D721Med (cell line): ENCODE results near the gene CD164.

Experiments used
- DNase-seq: peaks from one replicate; pipeline ENCODE4 v3.0.0; 2011; ENCODE audit warnings: low spot score; ENCODE audit not compliant: insufficient read length
- FAIRE-seq: peaks from 2 replicates; lab custom pipeline; 2011; peaks lifted over from hg19 to GRCh38; lab: Jason Lieb, UNC
- TF ChIP-seq, protein P1 (sequence below): IDR thresholded peaks from 2 replicates; pipeline ENCODE4 v1.5.1; 2012; ENCODE audit warnings: mild to moderate bottlenecking, control low read depth; ENCODE audit not compliant: insufficient read depth; ENCODE audit errors: missing control alignments

The CD164 gene

GRCh38 chr6:109349419-109349987, 32.8 kb downstream of the CD164 start:
- FAIRE-seq, result no peak
- TF ChIP-seq, protein P1, sequence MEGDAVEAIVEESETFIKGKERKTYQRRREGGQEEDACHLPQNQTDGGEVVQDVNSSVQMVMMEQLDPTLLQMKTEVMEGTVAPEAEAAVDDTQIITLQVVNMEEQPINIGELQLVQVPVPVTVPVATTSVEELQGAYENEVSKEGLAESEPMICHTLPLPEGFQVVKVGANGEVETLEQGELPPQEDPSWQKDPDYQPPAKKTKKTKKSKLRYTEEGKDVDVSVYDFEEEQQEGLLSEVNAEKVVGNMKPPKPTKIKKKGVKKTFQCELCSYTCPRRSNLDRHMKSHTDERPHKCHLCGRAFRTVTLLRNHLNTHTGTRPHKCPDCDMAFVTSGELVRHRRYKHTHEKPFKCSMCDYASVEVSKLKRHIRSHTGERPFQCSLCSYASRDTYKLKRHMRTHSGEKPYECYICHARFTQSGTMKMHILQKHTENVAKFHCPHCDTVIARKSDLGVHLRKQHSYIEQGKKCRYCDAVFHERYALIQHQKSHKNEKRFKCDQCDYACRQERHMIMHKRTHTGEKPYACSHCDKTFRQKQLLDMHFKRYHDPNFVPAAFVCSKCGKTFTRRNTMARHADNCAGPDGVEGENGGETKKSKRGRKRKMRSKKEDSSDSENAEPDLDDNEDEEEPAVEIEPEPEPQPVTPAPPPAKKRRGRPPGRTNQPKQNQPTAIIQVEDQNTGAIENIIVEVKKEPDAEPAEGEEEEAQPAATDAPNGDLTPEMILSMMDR, result no peak
- no peak for DNase-seq

- DNase-seq (no peak), FAIRE-seq (no peak)
- TF ChIP-seq, protein P1, result no peak
These were observed 34.0 kb downstream of the CD164 start for GRCh38 chr6:109348226-109348625.

- FAIRE-seq (no peak), DNase-seq (no peak)
- TF ChIP-seq, protein P1, result no peak
These were observed 34.5 kb downstream of the CD164 start for GRCh38 chr6:109347779-109348178.

GRCh38 chr6:109345986-109346385, 36.3 kb downstream of the CD164 start:
- FAIRE-seq, result no peak

GRCh38 chr6:109344226-109344625, 38.0 kb downstream of the CD164 start:
- no peak for FAIRE-seq
- no peak for DNase-seq
- TF ChIP-seq, protein P1, result no peak

More at GRCh38 chr6:109345986-109346385, 36.3 kb downstream of the CD164 start:
- DNase-seq, result no peak
- TF ChIP-seq, protein P1, result no peak

GRCh38 chr6:109343518-109343917, 38.7 kb downstream of the CD164 start:
- FAIRE-seq (no peak), DNase-seq (no peak)
- TF ChIP-seq, protein P1, result no peak

DNA sequence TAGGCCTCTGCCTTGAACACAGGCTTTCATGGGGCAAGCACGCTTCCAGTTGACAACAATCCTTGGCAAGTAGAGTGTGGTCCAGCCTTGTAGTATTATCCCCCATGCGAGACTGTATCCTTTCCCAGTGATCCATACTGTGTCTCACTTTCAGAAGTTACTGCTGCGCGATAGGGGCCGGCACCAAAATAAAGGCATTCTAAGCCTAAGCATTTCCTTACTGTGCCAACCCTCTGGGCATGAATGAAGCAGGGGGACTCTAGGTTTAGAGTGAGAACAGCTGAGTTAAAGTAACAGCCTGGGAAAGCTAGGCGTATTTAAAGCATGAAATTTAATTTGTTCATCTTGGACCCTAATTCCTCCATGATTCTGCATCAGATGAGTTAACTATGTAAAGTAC, 39.4 kb downstream of the CD164 start:
- no peak for DNase-seq
- TF ChIP-seq, protein P1, result no peak
- no peak for FAIRE-seq
